ENCODE measurements around the gene NDUFS1.
A peak's percentile ranks its signal among the peaks of the same experiment; 100 is the strongest.
"Not testable (repeated sequence)": the region's sequence is repeated elsewhere in the genome, so short reads cannot be mapped to it uniquely, and the experiment has no call there.

NDUFS1 gene

DNA sequence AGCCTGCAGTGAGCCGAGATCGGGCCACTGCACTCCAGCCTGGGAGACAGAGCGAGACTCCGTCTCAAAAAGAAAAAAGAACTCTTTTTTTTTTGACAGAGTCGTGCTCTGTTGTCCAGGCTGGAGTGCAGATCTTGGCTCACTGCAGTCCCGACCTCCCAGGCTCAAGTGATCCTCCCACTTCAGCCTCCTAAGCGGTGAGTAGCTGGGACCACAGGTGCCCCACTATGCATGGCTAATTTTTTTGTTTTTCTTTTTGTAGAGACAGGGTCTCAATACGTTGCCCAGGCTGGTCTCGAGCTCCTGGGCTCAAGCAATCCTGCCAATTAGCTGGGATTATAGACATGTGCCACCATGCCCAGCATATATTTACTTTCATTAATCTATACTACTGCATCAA lies 60.8 kb downstream of the NDUFS1 start:
- no peak for DNase-seq (ENCODE audit: low spot score)

GRCh38 chr2:206096876-206097275 lies 62.4 kb downstream of the NDUFS1 start:
- DNase-seq (ENCODE audit: low spot score): no peak

GRCh38 chr2:206095536-206096332 lies 63.5 kb downstream of the NDUFS1 start:
- peak; percentile 27 for DNase-seq (ENCODE audit: low spot score)

DNA sequence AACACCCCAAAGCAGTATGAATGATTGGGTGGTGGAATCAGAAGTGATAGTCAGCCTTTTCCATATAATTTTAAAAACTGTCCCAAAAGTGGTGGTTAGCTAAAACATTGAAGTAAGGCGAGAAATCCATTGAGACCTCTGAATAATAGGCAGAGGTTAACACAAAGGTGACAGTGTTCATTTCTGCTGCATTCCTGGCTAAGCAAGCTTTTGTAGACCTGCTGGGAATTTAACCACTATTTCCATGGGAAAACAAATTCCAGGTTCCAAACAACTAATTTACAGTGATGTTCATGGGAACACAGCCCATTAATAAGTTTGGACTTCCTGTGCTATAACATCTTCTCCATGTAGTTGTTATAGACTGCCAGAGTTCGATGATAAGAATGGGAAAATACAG lies 66.9 kb downstream of the NDUFS1 start:
- no peak for DNase-seq (ENCODE audit: low spot score)

- no peak for DNase-seq (ENCODE audit: low spot score)
Measured at GRCh38 chr2:206088248-206088647, 71.0 kb downstream of the NDUFS1 start.

DNA sequence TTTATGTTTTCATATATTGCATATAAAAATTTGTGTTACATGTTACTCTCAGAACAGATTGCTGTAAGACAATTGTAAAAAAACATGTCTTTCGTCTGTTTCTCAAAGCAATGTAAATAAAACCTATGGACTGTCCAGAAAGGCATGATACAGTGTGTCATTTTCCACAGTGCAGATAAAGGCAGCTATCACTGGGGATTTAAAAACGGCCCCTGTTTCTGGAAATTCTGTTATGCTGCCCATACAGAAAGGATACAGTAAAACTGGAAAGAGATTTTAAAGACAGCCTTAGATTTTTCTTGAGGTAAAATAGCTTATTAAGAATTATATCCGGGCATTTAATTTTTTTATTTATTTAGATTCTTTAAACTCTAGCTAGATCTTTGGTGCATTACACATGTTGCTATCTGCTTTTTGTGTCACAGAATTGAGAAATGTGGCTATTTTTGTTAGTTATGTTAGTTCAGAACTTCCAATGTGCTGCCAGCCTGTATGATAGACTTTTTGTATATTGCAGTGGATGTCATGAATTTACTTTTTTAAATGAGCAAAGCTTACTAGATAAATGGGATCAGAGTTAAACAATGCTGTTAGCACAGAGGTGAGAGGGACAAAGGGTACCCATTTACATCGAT lies 72.4 kb downstream of the NDUFS1 start:
- no peak for DNase-seq (ENCODE audit: low spot score)

DNA sequence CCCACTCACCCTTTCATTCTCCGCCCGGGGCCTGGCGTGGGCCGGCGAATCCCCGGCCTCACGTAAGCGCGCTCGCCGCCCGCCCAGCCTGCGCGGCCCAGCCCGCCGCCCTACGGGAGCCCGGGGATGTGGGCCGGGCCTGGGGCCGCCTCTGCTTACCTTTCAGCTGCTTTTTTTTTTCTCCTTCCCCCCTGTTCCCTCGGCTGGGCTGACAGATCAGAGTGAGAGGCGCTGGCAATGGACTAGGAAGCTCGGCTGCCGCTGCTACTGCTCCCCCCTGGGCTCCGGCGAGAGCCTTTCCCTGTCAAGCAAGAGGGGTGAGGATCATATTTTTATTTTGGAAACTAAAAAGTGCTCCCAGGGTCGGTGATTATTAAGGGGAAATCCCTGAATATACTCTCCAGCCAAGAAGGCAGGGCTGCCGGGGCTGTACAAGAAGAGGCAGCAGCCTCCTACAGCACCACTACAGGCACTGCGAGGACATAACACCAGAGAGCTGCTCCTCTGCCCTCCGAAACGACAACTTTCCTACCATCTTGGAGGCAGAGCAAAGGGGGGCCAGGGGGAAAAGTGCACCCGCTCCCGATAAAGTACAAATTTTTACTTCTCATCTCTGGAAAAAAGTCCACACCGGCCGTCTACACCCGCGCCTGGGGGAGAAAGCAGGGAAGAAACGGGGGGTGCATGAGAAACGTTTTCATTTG lies 73.3 kb downstream of the NDUFS1 start, which contains the start of gene INO80D:
Gene INO80D (minus strand): TSS at position 433 of the 704 bp plus-strand sequence. CDS start 23,158 bp downstream, outside the sequence.
- peak; percentile 90 for DNase-seq (ENCODE audit: low spot score)

GRCh38 chr2:206084870-206085741 lies 74.1 kb downstream of the NDUFS1 start:
- DNase-seq (ENCODE audit: low spot score): no peak

DNA sequence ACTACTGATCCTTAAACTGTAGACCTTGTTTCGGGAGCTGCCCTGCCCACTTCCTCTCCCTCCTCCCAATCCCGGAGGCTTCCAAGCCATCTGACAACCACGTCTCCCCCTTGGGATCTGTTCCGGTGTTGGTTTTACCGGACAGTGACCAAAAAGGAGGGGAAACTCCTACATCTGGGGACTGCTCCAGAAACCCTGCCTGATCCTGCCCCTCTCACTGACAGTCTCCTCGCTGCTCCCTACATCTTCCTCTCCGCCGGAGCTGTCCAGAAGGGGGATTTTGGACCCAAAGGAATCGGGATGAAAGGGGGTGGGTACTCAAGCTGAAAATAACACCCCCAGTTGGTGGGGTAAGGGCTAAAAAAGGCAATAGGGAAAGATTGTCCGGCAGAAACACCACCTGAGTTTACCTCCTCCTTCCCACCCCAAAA lies 74.8 kb downstream of the NDUFS1 start:
- peak; percentile 75 for DNase-seq (ENCODE audit: low spot score)

DNA sequence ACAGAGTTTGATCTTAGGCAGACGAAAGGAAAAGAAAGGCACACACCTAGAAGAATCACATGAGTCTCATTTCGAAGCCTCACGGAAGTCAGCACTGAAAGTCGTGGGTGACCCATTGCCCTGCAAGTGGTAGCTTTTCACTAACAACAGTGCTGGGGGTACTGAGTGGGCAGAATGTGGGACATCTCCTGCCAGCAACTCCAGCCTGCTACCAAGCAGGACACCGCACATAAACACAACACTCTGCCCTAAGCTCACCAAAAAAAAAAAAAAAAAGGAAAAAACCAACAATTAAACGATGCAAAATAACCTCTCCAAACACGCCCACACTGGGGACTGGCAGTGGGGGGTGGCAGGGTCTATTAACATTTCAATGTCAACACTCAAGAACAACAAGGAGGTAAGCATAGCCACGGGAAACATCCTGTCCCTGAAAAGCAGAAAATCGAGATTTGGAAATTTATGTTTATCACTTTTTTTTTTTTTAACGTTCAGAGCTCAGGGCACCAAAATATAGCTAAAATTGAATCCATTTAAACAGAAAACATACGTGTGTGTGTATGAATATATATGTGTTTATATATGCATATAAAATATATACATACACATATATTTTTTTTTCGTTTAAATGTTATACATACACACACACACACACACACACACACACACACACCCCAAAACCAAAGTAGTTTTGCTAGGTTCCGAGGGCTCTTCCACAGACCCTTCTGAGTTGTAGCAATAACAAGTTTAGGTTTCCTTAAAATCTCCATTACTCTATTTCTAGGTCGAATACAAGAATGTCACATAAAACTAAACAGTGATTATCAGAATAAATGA lies 75.4 kb downstream of the NDUFS1 start:
- peak; percentile 12 for DNase-seq (ENCODE audit: low spot score)

GRCh38 chr2:206082298-206082843 lies 76.9 kb downstream of the NDUFS1 start:
- DNase-seq (ENCODE audit: low spot score): no peak

GRCh38 chr2:206080927-206081326 lies 78.3 kb downstream of the NDUFS1 start:
- no peak for DNase-seq (ENCODE audit: low spot score)

- no peak for DNase-seq (ENCODE audit: low spot score)
Measured at GRCh38 chr2:206079699-206080465, 79.4 kb downstream of the NDUFS1 start.

GRCh38 chr2:206077879-206078278 lies 81.4 kb downstream of the NDUFS1 start:
- DNase-seq (ENCODE audit: low spot score): not testable (repeated sequence)

DNA sequence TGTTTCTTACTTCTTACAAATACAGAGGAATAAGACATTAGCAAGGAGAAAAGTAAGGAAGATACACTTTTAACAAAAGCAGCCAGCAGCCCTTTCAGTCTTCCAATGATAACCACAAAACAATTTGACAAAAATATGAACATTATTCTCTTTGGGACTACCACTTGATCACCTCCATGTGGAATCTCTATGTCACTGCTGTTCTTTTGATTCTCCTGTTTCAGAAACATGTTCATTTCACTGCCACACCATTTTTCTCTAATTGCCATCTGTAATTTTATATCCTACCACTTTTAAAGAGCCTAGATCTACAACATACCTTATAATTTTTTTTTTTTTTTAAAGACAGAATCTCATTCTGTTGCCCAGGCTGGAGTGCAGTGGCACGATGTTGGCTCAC lies 84.1 kb downstream of the NDUFS1 start:
- no peak for DNase-seq (ENCODE audit: low spot score)

DNA sequence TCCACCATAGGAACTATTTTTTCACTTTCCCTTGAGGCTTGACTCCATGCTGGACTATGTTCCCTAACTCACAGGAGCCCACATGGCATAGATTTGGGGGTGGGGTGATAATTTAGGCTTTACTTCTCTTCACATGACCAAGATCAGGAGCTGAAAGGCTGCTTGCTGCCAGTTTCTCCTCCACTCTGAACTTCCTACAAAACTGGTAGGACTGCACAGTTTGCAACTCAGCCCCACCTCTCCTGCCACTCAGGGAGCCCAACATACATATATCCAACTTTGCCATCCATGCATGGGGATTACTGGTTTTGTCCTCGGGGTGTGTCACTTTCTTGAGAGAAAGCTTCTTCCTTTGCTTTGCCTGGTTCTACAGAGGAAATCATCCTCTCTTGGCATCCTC lies 87.4 kb downstream of the NDUFS1 start:
- DNase-seq (ENCODE audit: low spot score): no peak

DNA sequence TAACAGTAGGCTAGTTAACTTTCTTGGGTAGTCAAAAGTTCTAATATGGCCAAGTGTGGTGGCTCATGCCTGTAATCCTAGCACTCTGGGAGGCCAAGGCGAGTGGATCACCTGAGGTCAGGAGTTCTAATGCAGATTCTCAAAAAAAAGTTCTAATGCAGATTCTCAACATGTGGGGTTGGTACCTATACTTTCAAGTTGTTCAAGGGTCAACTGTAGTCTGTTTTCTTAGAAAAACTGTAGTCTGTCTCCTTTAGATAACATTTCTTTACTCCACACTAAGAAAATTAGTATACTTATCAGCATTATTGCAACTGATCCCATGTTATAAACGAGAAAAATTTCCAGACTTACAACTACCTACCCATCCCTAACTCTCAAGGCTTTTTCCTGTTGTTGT lies 89.8 kb downstream of the NDUFS1 start:
- DNase-seq (ENCODE audit: low spot score): no peak

DNA sequence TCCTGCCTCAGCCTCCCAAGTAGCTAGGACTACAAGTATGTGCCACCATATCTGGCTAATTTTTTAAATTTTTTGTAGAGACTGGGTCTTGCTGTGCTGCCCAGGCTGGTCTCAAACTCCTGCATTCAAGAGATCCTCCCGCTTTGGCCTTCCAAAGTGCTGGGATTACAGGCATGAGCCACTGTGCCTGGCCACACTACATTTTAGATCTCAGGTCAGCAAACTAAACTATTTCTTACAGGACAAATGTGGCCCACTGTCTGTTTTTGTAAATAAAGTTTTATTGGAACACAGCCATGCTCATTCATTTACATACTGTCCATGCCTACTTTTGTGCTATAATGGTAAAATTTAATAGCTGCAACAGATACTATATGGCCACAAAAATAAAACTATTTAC lies 91.0 kb downstream of the NDUFS1 start:
- no peak for DNase-seq (ENCODE audit: low spot score)

All from Ammon's horn (tissue), 1 donor.